NCI-H2107 (cell line): ENCODE results near the gene CASZ1.
A peak's percentile ranks its signal among the peaks of the same experiment; 100 is the strongest.

Experiments
- DNase-seq: peaks from one replicate; lab custom pipeline; 2025; lab: John Stamatoyannopoulos, UW

The CASZ1 gene

DNA sequence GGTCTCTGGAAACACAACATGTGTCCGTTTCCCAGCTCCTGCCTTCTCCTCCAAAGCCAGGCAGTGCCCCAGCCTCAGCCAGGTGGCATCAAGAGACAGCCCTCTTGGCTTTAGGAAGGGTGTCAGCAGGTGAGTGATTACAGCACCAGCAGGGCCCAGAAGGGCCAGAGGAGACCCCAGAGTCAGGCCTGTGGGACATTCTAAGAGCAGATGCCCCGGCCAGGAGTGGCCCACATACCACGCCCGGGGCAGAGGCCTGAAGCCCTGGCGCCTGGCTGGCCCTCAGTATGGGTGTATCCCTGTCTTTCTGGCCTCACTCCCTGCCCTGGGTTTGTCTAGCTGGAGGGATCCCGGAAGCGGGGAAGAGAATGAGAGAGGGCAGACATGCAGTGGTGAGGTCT, 109.2 kb downstream of the CASZ1 start:
- DNase-seq: no peak

DNA sequence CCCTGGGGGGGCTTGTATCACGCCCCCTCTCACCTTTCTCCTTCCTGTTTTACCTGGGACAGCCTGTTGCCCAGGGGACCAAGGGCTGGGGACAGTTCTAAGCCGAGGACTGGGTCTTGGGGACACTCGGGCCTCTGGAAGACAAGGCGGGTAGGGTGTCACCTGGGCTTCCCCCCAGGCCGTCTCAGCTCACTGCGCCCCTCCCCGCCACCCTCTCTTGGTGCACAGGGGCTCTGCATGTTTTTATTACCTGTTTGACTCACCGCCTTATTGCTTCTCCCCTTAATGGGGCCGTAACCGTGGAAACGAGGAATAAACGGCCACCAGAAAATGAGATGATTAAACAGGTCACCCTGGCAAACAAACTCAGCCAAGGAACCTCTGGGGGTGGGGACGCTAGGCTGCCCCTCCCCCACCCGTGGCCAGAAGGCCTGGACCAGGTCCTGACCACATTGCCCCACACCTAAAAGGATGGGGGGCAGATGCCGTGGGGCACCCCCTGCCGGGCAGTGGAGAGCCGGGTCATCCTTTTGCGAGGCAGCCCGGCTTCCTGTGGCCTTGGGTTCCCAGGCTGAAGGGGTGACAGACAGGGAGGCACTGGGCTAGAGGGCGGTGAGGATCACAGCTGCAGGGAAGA, 109.9 kb downstream of the CASZ1 start:
- no peak for DNase-seq

DNA sequence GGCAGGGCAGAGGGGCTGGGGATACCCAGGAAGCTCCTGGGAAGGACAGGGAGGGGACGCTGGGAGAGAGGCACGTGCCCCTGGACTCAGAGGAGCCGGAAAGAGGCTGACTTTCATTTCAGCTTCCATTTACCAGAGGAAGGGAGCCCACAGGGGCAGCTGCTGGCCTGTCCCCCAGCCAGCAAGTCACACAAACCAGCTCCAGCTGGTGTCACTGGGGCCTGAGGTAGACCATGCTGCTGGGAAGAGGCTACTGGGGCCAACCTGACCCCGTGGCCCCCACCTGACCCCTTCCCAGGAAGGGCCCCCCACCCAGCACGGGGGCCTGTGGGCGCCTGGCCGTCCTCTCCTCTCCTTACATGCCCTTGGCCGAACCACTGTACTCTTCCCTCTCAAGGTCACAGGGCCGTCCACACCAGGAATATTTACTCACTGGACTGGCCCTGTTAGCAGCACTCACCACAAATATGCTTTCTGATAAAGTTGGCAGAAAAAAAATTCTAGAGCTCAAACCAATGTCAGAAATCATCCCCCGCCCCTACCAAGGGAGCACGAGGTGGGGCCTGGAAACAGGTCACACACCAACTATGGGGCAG, 110.5 kb downstream of the CASZ1 start:
- DNase-seq: no peak

DNA sequence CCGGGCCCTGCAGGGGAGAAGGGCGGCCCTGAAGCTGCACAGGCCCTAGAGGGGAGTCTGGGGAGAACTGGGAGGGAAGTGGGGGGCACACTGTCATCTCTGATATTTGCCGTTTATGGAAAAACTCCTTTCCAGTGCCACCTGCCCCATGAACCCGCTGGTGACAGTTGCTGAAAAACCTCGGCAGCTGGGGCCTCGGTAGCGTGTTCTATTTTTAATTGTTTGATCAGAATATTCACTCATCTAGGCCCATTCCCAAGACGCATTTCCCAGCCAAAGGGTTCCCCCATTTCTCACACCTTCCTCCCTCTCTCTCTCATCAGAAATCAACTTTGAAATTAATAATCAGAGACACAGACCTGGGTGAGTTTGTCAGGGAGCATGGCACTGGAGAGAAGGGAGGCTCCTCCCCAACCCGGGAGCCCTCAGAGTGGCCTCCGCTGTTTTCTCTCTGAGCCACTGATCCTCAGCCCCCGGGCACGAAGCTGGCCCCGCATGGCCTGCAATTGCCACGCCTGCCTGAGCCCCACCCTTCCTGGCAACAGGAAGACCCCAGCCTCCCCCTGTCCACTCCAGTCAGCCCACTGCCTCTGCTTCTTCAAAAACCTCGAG, 111.1 kb downstream of the CASZ1 start:
- no peak for DNase-seq

DNA sequence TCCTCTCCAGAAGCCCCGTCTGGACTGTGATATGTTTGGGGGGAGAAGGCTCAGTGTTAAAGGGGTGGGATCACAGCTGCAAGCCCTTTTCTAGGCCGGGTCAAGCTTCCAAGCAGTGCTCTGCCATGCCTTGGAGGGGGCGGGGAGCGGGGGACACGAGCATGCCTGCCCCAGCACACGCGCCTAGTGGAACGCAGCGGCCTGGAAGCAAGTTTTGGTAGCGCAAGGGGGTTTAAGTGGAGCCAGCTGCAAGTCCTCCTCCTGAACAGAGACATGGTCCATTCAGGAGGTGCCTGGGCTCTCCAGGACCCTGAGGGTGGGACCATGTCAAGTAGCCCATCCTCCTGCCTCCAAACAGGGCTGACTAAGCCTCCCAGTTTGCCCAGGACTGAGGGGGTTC, 112.2 kb downstream of the CASZ1 start:
- DNase-seq: no peak

GRCh38 chr1:10682449-10683309, 113.8 kb downstream of the CASZ1 start:
- no peak for DNase-seq

GRCh38 chr1:10682108-10682445, 114.4 kb downstream of the CASZ1 start:
- DNase-seq: no peak

- no peak for DNase-seq
Measured at GRCh38 chr1:10681296-10682107, 114.9 kb downstream of the CASZ1 start.

- no peak for DNase-seq
Measured at GRCh38 chr1:10680487-10680886, 116.0 kb downstream of the CASZ1 start.

DNA sequence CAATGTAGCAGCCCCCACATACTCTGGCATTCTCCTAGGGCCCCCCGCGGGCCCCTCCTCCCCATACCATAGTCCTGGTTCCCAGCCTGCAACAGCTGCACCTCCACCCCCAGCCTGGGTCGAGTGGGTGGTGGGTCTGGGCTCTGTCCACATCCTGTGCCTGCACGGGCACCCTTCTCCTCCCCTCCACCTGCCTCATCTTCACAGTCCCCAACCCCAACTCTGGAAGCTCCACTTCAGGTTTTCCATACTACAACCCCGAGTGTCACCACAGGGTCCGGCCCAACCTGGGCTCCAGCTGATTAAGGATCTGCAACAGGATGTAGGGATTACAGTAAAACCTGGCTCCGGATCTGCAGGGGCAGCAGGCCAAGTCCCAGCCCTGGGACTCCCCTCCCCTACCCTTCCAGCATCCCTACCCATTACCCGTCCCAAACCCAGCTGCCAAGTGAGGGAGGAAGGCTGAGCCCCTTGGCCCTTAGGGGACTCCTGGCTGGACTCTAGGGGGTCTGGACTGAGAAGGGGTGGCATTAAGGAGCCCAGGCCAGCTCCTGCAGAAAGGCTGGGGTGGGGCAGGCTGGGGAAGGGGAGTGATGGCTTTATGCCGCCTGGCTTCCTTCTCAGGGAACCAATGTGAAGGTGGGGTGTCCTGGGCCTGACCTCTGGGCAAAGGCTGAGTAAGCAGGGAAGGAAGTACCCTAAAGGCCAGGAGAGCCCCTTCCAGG, 116.8 kb downstream of the CASZ1 start:
- peak; percentile 48 for DNase-seq

- DNase-seq: no peak
Measured at GRCh38 chr1:10678852-10679251, 117.6 kb downstream of the CASZ1 start.

- no peak for DNase-seq
Measured at GRCh38 chr1:10678402-10678801, 118.0 kb downstream of the CASZ1 start.

DNA sequence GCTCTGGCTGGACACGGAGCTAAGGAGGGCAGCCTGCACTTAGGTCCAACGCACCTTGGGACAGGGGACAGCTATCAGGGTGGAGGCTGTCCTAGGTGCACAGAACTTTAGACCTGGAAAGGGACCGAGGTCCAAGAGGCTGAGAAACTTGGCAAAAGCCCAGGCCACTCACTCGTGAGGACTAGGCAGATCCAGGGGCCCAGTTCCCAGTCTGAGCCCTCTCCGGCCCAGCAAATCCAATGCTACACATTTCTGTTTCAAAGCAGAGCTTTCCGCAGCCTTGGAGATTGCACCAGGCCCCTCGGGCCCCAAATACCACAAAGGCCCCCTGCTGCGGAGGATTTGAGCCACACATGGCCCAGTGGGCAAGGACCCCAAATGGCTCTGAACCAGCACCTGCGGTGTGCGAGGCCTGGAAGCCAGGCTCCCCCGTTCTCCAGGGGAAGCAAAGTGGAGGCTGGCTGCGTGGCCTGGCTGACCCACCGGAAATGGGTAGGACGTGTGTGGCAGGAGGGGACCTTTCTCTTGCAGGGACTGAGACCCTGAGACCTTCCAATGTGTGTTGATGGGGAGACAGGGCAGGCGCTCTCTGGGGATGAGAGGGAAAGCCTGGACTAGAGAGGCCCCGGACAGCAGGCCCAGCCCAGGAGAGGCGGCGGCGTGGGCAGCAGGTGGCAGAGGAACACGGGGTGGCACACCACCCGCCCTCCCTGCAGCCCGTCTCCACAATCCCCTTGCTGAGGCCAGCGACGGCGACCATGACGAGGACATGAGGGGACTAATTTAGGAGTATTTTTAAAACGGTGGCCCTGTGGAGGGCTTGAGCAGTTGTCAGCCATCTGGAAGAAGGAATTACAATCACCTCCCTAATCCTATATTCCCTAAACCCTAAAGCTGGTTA, 118.7 kb downstream of the CASZ1 start:
- DNase-seq: no peak

DNA sequence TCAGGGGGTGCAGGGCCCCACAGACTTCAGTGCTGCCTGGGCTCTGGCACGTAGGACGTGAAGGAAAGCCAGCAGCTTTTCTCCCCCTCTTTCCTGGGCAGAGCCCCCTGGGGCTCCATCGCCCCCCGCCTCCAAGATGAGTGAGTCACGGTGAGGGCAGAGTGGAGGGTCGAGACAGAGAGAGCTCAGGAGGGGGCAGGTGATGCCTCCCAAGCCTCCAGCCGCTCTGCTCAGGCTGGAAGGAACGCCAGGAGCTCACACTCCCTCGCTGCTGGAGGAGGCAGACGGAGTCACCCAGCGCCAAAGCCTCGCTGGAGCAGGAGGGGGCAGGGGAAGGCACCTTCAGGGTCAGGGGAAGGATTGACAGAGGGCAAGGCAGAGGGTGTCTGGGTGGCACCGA, 119.5 kb downstream of the CASZ1 start:
- DNase-seq: no peak

DNA sequence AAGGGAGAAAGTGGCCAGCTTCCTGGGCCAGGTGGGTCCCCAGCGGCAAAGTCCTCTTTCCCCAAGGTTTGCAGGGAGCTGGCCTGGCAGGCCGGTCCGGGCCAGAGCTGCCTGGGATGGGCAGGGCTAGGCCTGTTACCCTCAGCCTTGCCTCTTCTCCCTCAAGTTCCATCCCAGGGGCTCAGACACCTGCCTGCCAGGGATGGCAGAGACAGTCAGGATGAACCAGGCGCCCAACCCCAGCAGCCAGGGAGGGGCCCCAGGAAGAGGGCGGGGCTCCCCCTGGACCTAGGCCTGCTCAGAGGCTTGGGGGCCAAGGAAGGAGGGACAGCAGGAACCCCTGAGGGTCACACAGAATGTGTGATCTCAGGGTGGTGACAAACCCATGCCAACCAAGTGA, 120.6 kb downstream of the CASZ1 start:
- DNase-seq: no peak

- no peak for DNase-seq
Measured at GRCh38 chr1:10674700-10675609, 121.5 kb downstream of the CASZ1 start.

- DNase-seq: no peak
Measured at GRCh38 chr1:10674222-10674621, 122.2 kb downstream of the CASZ1 start.

DNA sequence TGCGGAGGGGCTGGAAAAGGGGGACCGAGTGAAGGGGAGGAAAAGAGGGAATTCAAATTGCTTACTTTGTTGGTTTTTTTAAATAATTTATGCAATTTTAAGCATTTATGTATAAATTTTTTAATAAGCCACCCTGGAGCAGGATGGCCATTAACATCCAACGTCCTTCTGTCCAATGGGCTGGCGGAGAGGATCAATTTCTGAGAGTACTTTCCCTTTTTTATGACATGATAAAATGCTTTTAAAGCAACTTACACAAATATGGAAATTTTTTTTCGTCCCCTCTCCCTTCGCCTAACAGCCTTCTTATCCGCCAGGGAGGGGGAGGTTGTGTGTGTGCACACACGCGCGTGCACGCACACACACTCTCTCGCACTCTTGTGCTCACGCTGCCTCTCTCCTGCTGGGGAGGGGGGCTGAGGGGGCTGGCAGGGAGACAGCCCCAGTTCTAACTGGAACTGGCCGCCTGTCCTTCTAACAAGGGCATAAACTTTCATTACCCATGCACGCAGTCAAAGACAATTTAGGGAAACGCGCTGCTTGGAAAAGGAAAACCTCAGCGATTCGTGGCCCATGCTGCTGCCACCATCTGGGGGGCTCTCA, 123.2 kb downstream of the CASZ1 start:
- DNase-seq: no peak
